ENCODE results near the gene HLCS. TPM values are rescaled to one million over a fixed set of nuclear protein-coding genes. Genes with fewer than 3 reads are reported as not detected.
A peak's percentile ranks its signal among the peaks of the same experiment; 100 is the strongest.
"Not testable (repeated sequence)": the region's sequence is repeated elsewhere in the genome, so short reads cannot be mapped to it uniquely, and the experiment has no call there.

HLCS gene
- total RNA-seq, 1 donor from 2014 or later, result 34.9 TPM

DNA sequence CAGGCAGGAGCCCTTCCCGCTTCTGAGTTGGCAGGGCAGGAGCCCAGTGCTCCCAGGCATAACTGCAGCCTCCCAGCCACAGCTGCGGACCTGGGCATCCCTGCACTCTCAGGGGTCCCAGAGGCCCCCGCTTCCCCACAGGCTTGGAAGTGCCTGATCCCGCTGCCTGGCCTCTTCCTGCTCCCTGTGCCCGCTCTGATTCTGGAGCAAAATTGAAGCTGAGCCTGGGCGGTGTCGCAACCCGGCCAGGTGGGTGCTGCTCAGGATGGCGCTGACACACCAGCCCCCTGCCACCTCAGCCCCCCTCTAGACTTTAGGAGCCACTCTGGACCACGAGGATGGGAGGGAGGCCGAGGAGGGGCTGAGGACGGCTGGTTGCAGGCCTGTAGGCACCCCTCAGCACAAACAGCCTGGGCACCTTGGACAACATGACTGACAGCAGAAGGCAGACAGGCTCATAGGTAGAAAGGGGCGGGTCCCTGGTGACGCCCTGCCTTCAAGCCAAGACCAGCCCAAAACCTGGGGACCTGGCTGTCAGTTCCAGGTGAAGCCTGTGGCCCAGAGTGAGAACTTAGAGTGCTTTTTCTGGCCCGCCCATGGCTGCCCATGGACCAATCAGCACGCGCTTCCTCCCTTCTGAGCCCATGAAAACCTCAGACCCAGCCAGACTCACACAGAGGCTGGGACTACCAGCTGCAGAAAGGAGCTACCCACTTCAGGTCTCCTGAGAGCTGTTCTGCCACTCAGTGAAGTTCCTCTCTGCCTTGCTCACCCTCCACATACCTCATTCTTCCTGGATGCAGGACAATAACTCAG lies 7.2 kb downstream of the HLCS start:
- DNase-seq (ENCODE audit: low spot score), result no peak

DNA sequence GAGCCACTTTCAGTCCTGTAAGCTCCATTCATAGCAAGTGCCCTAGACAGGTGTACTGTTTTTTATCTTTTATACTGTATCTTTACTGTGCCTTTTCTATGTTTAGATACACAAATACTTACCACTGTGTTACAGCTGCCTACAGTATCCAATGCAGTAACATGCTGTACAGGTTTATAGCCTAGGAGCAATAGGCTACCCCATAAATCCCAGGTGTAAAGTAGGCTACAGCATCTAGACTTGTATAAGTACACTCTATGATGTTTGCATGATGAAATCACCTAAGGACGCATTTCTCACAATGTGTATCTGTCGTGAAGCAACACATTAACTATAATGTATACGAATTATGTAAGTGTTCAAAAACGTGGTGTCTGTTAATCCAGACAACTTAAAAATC lies 10.7 kb downstream of the HLCS start:
- no peak for DNase-seq (ENCODE audit: low spot score)

DNA sequence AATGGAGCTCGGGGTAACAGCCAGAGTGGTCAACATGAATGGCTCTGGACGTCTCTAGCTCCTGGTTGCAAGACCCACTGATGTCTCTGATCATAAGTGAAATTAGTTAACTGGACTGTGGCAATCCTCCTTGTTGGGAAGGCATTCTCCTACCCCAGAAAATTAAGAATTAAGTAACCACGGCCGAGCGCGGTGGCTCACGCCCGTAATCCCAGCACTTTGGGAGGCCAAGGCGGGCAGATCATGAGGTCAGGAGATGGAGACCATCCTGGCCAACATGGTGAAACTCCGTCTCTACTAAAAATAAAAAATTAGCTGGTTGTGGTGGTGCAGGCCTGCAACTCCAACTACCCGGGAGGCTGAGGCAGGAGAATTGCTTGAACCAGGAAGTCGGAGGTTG lies 14.1 kb downstream of the HLCS start:
- not testable (repeated sequence) for DNase-seq (ENCODE audit: low spot score)

DNA sequence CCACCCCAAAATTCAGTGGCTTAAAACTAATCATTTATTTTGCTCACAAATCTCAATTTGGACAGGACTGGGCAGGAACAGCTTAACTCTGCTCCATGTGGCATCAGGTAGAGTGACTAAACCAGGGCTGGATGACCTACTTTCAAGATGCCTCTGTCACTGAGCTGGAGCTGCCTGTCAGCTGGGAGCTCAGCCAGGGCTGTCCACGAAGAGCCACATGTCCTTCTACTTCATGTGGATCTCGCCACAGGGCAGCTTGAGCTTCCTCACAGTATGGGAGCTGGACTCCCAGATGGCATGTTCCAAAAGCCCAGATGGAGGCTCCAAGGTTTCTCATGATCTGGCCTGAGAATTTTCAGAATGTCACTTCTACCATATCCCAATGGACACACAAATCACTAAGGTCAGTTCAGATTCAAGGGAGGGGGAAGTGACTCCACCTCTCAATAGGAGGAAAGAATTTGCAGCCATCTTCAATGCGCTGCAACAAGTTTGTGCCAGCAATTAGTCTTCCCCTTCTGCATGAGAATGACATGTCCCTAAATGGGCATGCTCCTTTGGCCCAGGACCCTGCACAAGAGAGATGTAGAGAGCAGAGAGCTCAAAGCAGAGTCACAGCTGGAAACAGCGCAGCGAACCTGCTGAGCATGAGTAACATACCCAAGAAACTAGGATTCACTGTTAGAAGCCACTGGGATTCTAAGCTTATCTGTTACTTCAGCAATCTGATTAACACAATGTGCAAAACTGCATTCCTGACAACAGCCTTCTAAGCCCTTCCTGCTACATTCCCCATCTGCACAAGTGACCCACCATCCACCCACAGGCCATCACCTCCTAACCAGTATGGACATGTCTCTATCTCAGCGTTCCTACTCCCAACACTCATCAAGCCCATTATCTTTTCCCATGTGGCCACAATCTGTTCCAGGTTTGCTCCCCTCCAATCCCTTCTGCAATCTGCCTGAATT lies 17.0 kb downstream of the HLCS start:
- no peak for DNase-seq (ENCODE audit: low spot score)

DNA sequence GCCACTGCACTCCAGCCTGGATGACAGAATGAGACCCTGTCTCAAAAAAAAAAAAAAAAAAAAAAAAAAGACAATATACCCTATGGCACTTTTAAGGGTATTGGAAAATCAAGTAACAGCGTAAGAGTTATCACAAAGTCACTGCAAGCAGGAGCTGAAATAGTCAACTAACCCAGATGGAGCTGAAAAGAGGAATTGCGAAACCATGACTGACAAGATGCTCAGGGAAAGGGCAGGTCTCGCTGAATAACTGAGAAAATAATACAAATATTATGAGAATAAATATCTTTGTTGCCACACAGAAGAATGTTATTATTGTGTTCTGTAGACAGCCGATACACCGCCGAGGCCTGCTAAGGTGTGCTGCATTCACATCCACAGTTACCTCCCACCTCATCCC lies 17.8 kb downstream of the HLCS start:
- DNase-seq (ENCODE audit: low spot score), result no peak

DNA sequence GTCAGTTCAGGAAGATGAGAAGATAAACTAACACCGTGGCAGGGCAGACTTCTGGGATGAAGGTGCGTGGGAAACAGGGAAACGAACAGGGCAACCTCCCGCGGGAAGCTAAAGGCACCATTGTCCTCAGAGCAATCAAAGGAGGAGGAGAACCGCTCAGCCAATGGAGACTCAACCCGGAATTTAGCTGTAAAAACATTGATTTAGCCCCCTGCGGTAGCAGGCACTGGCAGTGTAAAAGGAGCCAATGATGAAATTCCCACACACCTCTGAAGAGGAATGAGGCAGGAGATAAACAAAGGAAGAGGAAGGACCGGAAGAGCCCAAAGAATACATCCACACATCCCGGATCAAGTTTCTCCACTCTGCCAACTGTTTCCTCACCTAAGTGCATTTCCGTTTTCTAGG lies 19.5 kb downstream of the HLCS start:
- no peak for DNase-seq (ENCODE audit: low spot score)

DNA sequence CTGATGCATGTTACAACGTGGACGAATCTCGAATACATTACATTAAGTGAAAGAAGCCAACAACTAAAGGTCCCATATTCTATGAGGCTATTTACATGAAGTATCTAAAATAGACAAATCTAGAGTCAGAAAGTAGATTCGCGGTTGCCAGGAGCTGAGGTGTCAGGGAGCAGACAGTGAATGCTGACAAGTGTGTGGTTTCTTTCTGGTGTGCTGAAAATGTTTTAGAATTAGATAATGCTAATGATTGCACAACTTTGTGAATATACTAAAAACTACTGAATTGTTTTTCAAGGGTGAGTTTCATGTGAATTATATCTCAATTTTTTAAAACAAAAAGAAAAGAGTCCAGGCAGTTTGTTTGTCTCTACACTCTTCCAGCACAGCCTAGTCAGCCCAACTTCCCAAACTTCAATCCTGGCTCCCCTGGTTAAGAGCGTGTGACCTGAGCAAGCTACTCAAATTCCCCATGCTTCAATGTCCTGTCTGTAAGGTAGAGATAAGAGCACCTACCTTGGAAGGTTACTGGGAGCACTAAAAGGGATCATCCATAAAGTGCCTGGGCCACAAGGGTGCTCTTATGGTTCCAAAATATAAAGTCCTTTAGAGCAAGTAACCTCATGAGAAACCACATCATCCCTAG lies 20.9 kb downstream of the HLCS start:
- DNase-seq (ENCODE audit: low spot score), result no peak

DNA sequence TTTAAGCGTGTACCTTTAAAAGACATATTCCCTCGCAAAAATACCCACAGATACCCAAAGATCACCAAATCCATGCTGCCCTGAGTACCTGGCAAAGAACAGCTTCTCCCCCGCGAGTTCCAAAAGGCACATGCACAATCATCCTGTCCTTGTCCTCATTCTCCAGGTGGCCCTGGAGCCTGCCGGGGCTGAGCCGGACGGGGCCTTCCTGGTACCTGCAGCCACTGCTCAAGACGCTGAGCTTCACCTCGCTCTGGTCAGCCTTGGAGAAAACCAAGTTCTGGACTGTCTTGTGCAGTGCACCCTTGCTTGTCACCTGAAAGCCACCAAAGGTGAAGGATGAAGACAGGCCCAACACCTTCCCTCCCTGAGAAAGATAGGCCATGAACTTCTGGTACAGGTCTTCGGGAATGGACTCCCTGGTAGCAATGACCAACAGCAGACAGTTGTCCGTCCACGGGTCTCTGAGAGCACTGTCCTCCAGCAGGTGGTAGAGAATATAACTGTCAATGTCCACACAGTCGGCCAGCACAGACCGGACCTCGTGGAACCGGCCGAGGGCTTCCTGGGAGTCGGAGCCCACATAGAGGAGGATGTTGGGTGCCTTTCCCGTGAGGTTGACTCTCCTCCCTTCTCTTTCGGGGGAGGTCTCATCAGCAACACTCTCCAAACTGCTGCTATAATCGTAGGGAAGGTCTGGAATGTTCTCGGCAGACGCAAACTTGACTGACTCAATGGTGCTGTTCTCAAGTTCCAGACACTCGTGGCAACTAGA lies 29.9 kb downstream of the HLCS start:
- no peak for DNase-seq (ENCODE audit: low spot score)

DNA sequence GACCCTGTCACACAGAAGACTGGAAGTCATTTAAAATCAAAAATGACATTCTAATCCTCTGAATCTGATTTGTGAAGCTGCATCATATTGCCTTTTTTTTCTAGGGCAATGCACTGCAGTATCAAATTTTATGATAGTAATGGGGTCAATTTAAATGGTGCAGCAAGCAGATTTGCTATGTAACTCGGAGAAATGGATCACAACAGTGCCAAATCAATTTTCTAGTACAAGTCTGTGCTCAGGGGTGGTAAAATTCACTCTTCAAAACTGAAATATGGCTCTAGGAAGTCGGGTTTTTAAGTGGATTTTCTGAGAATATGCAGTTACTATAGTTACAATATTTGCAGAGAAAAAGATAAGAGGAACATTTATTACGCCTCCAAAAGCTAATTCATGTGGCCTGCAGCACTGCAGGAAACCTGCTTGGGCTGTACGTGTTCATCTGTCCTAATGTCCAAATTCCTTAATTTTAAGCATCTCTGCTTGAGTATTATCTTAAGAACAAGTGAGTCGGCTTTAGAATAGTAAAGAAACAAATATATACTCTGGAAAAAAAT lies 31.5 kb downstream of the HLCS start:
- peak; percentile 64 for DNase-seq (ENCODE audit: low spot score)

DNA sequence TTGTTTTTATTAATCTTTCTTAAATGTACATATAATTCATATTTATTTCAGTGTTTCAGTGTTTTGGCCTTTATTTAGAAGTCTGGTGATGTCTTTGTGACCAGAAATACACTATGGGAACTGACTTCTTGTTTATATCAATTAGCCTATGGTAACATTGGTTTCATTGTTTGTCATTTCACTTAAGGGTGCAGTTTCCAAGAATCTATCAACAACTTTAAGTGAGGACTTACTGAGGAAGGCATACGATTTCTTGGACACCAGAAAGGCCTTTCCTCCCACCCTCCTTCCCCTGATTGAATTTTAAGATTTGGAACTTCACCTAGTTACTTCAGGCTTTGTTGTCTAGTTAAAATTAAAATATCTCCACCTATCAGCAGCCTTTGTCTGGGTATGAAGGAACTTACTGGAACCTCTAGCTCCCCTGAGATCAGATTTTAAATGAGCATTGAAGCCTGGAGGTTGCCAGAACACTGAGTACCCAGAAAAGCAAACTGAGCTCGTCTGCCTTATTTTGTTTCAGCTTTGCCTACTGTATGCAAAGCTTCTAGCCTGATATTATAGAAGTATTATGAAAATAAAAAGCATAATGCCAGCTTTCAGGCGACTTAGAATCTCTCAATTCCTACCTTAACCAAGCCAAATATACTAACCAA lies 34.2 kb downstream of the HLCS start:
- DNase-seq (ENCODE audit: low spot score), result no peak

DNA sequence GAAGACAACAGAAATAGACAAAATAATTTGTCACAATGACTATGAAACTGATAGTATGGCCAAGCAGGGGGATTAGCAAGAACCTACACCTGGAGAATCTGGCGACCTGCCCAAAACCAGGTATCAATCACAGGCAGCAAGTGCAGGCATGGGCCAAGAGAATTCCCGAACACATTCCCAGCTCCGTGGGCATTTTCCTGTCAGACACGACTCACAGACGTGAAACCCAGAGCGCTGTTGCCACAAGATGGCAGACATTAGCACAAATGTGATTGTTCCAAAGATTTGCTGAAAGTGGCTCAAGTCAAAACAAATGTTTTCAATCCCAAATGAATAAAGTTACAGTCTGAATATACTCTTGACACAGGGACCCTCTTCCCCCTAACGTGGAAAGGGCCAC lies 36.8 kb downstream of the HLCS start:
- DNase-seq (ENCODE audit: low spot score), result no peak

DNA sequence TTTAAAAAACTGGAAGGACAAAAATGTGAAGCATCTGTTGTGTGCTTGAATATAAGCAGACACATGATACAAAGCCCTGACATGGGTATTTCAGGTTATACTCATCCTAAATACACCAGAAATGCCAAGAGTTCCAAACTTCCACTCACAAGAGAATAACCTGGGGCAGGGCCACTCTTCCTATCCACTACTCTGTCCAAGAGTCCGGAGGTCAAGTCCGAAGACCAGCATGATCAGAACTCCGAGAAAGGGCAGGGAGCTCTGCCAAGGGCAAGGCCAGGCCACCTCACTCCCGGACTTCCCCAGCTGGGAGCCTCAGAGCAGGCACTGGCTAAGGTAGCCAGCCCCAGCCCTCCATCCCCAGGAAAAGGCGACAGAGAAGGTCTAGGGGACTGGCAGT lies 37.5 kb downstream of the HLCS start:
- no peak for DNase-seq (ENCODE audit: low spot score)

DNA sequence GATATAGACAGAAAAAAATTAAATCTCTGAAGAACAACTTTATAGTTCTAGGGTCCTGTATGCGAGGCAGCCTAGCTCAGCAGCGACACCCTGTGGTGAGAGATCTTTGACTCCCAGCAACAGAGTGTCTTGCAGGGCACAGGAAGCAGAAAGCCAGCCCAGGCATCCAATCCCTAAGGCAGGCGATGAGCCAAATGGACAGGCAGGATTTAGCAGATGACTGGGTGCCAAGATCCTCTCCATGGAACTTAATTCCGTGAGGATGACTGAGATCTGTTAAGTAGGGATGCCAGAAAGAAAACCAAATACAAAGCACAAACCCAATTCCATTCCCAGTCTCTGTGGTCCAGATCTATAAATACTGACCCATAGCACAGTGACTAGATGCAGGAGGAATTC lies 38.8 kb downstream of the HLCS start:
- peak; percentile 92 for DNase-seq (ENCODE audit: low spot score)

DNA sequence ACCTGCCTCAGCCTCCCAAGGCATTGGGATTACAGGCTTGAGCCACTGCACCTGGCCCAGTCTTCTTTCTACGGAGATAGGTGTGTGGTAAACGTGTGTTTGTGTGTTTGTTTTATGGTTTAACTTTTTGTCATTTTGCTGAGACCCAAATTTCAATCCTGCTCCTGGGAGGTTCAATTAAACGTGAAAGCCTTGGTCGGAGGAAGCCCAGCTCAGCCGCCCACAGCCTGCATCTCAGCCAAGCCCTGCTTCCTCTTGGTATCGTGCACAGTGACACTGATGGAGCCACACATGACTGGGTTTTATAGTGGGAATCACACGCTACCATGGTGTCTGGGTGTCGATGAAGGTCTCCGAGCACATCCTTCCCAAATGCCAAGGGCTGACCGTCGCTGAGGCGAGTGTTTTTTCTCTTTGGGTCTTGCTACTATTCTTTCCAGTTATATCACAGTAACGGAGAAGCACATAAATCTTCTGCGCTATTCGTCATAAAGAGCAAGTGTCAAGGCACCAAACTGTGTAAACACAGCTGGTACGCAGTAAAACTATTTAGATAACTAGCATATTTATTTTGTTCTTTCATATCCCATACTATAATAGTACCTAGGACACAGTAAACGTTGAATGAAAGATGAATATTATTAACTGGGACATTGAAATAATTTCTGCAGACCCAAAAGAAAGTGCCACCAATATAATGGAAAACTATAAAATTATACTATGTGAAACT lies 39.3 kb downstream of the HLCS start:
- no peak for DNase-seq (ENCODE audit: low spot score)

DNA sequence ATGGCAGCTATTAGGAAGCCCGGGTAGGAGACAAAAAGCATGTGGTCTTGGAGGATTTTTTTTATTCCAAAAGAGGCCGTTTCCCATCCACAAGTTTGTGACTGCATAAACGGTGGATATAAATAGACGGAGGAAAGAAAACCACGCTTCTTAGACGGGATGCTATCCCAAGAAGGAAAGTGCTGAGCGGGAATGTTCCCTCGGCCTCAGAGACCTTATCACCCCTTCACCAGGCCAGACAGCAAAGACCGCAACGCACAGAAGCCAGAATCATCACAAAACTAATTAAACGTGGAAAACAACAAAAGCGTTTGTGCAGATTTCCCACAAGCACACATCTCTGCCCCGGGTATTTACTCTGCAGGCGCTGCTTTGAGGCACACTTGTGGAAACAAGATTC lies 43.2 kb downstream of the HLCS start:
- DNase-seq (ENCODE audit: low spot score), result no peak

DNA sequence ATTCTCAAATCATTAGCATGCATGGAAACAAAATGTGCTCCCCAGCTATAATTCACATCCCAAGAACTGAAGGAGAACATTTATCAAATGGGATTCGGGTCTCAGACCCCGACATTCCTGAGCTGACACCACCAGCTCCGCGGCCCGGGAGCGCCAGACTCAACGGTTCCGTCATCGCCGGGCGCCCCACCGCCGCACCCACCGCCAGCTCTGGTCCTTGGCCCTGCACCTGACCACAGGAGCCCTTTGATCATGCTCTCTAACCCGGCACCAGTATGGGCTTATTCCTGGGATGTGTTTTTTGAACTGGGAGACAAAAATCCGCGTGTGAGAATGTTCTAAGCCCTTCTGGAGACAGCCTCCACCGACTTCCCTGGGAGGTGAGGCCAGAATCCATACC lies 43.6 kb downstream of the HLCS start:
- no peak for DNase-seq (ENCODE audit: low spot score)

DNA sequence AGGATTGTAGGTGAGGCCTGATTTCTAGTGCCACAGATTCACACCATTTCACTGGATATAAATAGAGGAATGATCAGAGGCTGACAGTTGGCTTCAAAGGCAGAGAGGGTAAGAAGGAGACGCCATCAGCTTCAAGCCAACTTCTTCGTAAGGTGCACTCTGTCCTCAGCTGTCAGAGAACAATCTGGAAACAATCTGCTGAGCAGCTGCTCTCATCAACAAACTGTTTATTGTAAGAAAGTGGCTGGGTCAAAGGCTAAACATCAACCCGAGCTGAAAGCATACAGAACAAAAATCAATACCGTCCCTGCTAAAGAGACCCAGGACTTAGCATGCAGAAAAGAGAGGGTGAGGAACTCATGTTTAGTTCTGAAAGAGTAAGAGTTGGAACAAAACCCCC lies 48.2 kb downstream of the HLCS start:
- DNase-seq (ENCODE audit: low spot score), result no peak

DNA sequence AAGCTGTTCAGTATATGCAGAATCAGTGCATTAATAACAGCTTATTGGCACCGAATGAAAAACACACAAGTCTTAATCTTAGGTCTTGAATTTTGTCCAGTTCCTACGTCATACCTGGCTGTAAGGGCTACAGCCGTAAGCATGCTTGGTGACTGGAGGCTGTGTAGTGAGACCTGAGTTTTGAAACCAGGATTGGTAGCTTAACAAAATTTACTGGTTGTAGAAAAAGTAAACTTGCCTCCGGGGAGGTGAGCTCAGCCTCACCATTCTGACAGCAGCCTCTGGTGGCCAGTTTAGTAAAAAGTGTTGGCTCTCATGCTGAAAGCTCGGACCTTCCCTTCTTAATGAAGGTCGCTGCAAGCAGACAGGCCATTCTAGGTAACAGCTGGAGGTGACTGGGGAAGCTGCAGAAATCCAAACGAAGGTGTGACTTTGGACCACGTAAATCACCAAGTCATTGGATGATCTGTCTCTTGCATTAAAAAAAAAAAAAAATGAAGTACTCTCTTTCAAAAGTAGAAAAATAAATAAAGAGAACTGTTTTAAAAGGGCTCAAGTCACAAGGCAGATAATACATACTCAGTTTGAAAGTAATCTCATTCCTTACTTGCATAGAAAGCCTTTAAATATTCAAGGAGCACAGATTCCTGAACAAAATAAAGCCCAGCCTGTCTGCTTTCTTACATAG lies 48.9 kb downstream of the HLCS start:
- peak; percentile 64 for DNase-seq (ENCODE audit: low spot score)

DNA sequence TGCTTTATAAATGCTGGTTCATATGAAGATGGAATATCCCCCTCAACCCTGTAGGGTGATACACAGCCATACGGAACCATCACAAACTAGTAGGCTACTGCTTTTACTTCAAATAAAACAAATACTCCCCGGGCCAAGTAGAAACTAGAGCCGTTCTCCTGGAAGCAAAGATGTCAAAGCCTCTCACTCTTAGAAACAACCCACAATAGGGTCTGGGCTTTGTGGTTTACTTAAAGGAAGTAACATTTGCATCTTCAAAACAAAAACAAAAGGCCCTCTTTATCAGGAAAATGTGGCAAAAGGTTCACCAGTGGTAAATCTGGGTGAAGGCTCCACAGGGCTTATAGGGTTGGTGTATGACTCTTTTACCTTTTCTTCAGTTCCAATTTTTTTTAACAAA lies 49.8 kb downstream of the HLCS start:
- no peak for DNase-seq (ENCODE audit: low spot score)
